IMR-90 (cell line): ENCODE data around the gene SLC7A6OS. TPM values are rescaled to one million over a fixed set of nuclear protein-coding genes. Genes with fewer than 3 reads are reported as not detected.
A peak's percentile ranks its signal among the peaks of the same experiment; 100 is the strongest.

Experiments used
- ATAC-seq: fragments of 200-7000 bp; cut with Tn5 transposase; 2 replicates; pipeline ENCODE4 v1.9.1; 2020; ENCODE audit warnings: low read depth, mild to moderate bottlenecking, moderate library complexity
- BruUV-seq: library from RNA; stranded (reverse); fragments of 400-500 nt; replicated peaks from 2 replicates; lab custom pipeline; 2021; lab: Mats Ljungman, UMichigan
- CTCF ChIA-PET: fragments of 300-600 bp; formaldehyde crosslinking; extraction: SDS; loops from one replicate; lab custom pipeline; 2021; ENCODE audit warnings: antibody characterized with exemption; lab: Yijun Ruan, JAX
- POLR2A ChIA-PET: fragments of 300-600 bp; sonication (Branson Sonifier 250); formaldehyde crosslinking; loops from one replicate; lab custom pipeline; 2022; ENCODE audit warnings: antibody characterized with exemption; ENCODE audit not compliant: unreplicated experiment; lab: Charles Lee
- DNase-seq: peaks from one replicate; pipeline ENCODE4 v3.0.0; 2013
- H2AFZ ChIP-seq: replicated peaks from 2 replicates; pipeline ENCODE3; 2013; ENCODE audit warnings: low read length, mild to moderate bottlenecking; ENCODE audit not compliant: poor library complexity
- H2AK5ac ChIP-seq: 2 replicates; pipeline ENCODE4 v1.6.1; 2013; ENCODE audit warnings: low read depth, low read length, inconsistent platforms
- H2AK9ac ChIP-seq: replicated peaks from 2 replicates; pipeline ENCODE3; 2013; ENCODE audit warnings: mild to moderate bottlenecking, low read depth, low read length, moderate library complexity; ENCODE audit not compliant: poor library complexity
- H2BK120ac ChIP-seq: 2 replicates; pipeline ENCODE4 v1.6.1; 2013; ENCODE audit warnings: low read depth, low read length, inconsistent platforms
- H2BK15ac ChIP-seq: 3 replicates; pipeline ENCODE4 v1.6.1; 2013; ENCODE audit warnings: low read depth, low read length, inconsistent platforms
- H2BK20ac ChIP-seq: 2 replicates; pipeline ENCODE4 v1.6.1; 2013; ENCODE audit warnings: low read depth, mild to moderate bottlenecking, inconsistent platforms, low read length, moderate library complexity
- H2BK5ac ChIP-seq: 2 replicates; pipeline ENCODE4 v1.6.1; 2013; ENCODE audit warnings: mild to moderate bottlenecking, low read depth, low read length, inconsistent platforms; ENCODE audit not compliant: poor library complexity, severe bottlenecking
- H3K14ac ChIP-seq: replicated peaks from 2 replicates; pipeline ENCODE4 v1.6.1; 2013; ENCODE audit warnings: low read depth, low read length, inconsistent platforms
- H3K18ac ChIP-seq: 2 replicates; pipeline ENCODE4 v1.6.1; 2013; ENCODE audit warnings: low read depth, low read length, control low read depth
- H3K23ac ChIP-seq: 2 replicates; pipeline ENCODE4 v1.6.1; 2013; ENCODE audit warnings: low read depth, low read length, inconsistent platforms
- H3K27ac ChIP-seq: 2 replicates; pipeline ENCODE4 v1.5.1; 2013; ENCODE audit warnings: mild to moderate bottlenecking, control low read depth, low read length; ENCODE audit not compliant: insufficient read depth
- H3K27me3 ChIP-seq: 2 replicates; pipeline ENCODE4 v1.6.1; 2013; ENCODE audit warnings: low read length; ENCODE audit not compliant: control insufficient read depth, insufficient read depth
- H3K36me3 ChIP-seq: 2 replicates; pipeline ENCODE4 v1.6.1; 2013; ENCODE audit warnings: low read length, mixed read lengths; ENCODE audit not compliant: control insufficient read depth, insufficient read depth
- H3K4ac ChIP-seq: 2 replicates; pipeline ENCODE4 v1.6.1; 2013; ENCODE audit warnings: low read depth, low read length, inconsistent platforms
- H3K4me1 ChIP-seq: 2 replicates; pipeline ENCODE4 v1.6.1; 2013; ENCODE audit warnings: low read length, mixed read lengths; ENCODE audit not compliant: control insufficient read depth, insufficient read depth
- H3K4me2 ChIP-seq: 2 replicates; pipeline ENCODE4 v1.6.1; 2013; ENCODE audit warnings: low read depth, mild to moderate bottlenecking, control low read depth, low read length, moderate library complexity
- H3K4me3 ChIP-seq: 2 replicates; pipeline ENCODE4 v1.5.1; 2013; ENCODE audit warnings: low read depth, mild to moderate bottlenecking, control low read depth, low read length, moderate library complexity; ENCODE audit not compliant: insufficient read depth
- H3K56ac ChIP-seq: 2 replicates; pipeline ENCODE4 v1.6.1; 2013; ENCODE audit warnings: low read length, inconsistent platforms; ENCODE audit not compliant: insufficient read depth; ENCODE audit errors: extremely low read depth
- H3K79me1 ChIP-seq, 2 experiments: 2 replicates each; pipeline ENCODE4 v1.6.1; 2013; ENCODE audit warnings: low read length in 2 of 2, inconsistent platforms in 1 of 2, low read depth in 1 of 2
- H3K9ac ChIP-seq: 2 replicates; pipeline ENCODE4 v1.6.1; 2013; ENCODE audit warnings: low read depth, low read length, control low read depth
- H3K9me1 ChIP-seq: 2 replicates; pipeline ENCODE4 v1.6.1; 2013; ENCODE audit warnings: low read length, inconsistent platforms; ENCODE audit not compliant: insufficient read depth
- H3K9me3 ChIP-seq: 2 replicates; pipeline ENCODE4 v1.6.1; 2013; ENCODE audit warnings: low read length; ENCODE audit not compliant: control insufficient read depth, insufficient read depth
- H4K20me1 ChIP-seq: 2 replicates; pipeline ENCODE4 v1.6.1; 2013; ENCODE audit warnings: low read length, inconsistent platforms; ENCODE audit not compliant: insufficient read depth
- H4K5ac ChIP-seq: 2 replicates; pipeline ENCODE4 v1.6.1; 2013; ENCODE audit warnings: mild to moderate bottlenecking, low read depth, low read length, control low read depth
- H4K8ac ChIP-seq, 2 experiments: 2 replicates each; pipeline ENCODE4 v1.6.1; 2013; ENCODE audit warnings: low read depth in 2 of 2, low read length in 2 of 2, control low read depth in 1 of 2, inconsistent platforms in 1 of 2
- H4K91ac ChIP-seq: 2 replicates; pipeline ENCODE4 v1.6.1; 2013; ENCODE audit warnings: low read depth, low read length, inconsistent platforms; ENCODE audit not compliant: insufficient read depth
- BHLHE40 ChIP-seq: fragments of 150-350 bp; IDR thresholded peaks from 2 replicates; pipeline ENCODE4 v1.6.1; 2016; ENCODE audit warnings: mild to moderate bottlenecking, low read depth, low read length
- CEBPB ChIP-seq: IDR thresholded peaks from 2 replicates; pipeline ENCODE4 v1.6.1; 2012; ENCODE audit warnings: low read depth, low read length, improper control_type of control experiment
- FOS ChIP-seq: fragments of 150-350 bp; IDR thresholded peaks from 2 replicates; pipeline ENCODE4 v1.6.1; 2016; ENCODE audit warnings: low read depth, low read length
- MAFK ChIP-seq: IDR thresholded peaks from 2 replicates; pipeline ENCODE4 v1.6.1; 2012; ENCODE audit warnings: low read depth, low read length, improper control_type of control experiment
- MAZ ChIP-seq: IDR thresholded peaks from 2 replicates; pipeline ENCODE4 v1.6.1; 2012; ENCODE audit warnings: low read depth, mild to moderate bottlenecking, low read length, improper control_type of control experiment, moderate library complexity, borderline replicate concordance
- MXI1 ChIP-seq: IDR thresholded peaks from 2 replicates; pipeline ENCODE4 v1.6.1; 2012; ENCODE audit warnings: low read depth, mild to moderate bottlenecking, low read length, moderate library complexity, borderline replicate concordance
- NFE2L2 ChIP-seq: fragments of 150-350 bp; IDR thresholded peaks from 2 replicates; pipeline ENCODE4 v1.6.1; 2016; ENCODE audit warnings: low read depth, mild to moderate bottlenecking, low read length
- POLR2A ChIP-seq: IDR thresholded peaks from 2 replicates; pipeline ENCODE4 v1.6.1; 2012; ENCODE audit warnings: mild to moderate bottlenecking, low read depth, low read length
- RAD21 ChIP-seq: IDR thresholded peaks from 2 replicates; pipeline ENCODE4 v1.6.1; 2012; ENCODE audit warnings: low read length, improper control_type of control experiment
- RCOR1 ChIP-seq: IDR thresholded peaks from 2 replicates; pipeline ENCODE4 v1.6.1; 2012; ENCODE audit warnings: mild to moderate bottlenecking, low read length, improper control_type of control experiment; ENCODE audit not compliant: insufficient replicate concordance
- RFX5 ChIP-seq: IDR thresholded peaks from 2 replicates; pipeline ENCODE4 v1.8.0; 2012; ENCODE audit warnings: low read depth, mild to moderate bottlenecking, low read length, moderate library complexity
- SMC3 ChIP-seq: fragments of 150-350 bp; IDR thresholded peaks from 2 replicates; pipeline ENCODE4 v1.6.1; 2016; ENCODE audit warnings: low read depth, mild to moderate bottlenecking, antibody characterized with exemption, low read length, moderate library complexity
- WGBS, 2 experiments: methylation state at CpG; one replicate each; pipeline versions ENCODE4 v1.1.5 to v1.1.7; 2013; ENCODE audit warnings: missing lambda C conversion rate in 2 of 2; ENCODE audit not compliant: insufficient read length in 1 of 2; ENCODE audit errors: extremely low coverage in 2 of 2; 5-methylcytosine and 5-hydroxymethylcytosine counted together
- dilution Hi-C: fragments of 300-500 bp; cut with HindIII; formaldehyde crosslinking; loops from one replicate; pipeline ENCODE4 v1.14.3; 2018; ENCODE audit warnings: low sequenced_read_pairs; ENCODE audit not compliant: unreplicated experiment
- in situ Hi-C: fragments of 300-500 bp; cut with MboI; formaldehyde crosslinking; loops from 3 replicates; pipeline ENCODE4 v1.14.3; 2019; ENCODE audit warnings: low sequenced_read_pairs, inconsistent platforms, mixed read lengths
- intact Hi-C: fragments of 100-400 bp; cut with micrococcal nuclease; formaldehyde crosslinking; loops from 2 replicates; pipeline ENCODE4 v1.10.0; 2022
- polyA plus RNA-seq, 3 experiments: library from polyadenylated mRNA; depleted of rRNA; stranded (reverse); fragments of >200 nt; gene quantifications; 2 replicates each; pipeline ENCODE4 v1.2.3, GENCODE V29; 2012; ENCODE audit warnings: low replicate concordance in 1 of 3
- total RNA-seq: library from RNA; depleted of rRNA; stranded (reverse); fragments of >200 nt; gene quantifications from 2 replicates; pipeline ENCODE4 v1.2.3, GENCODE V29; 2012
- TF ChIP-seq, protein P1 (sequence below): fragments of 150-350 bp; IDR thresholded peaks from 2 replicates; pipeline ENCODE4 v1.6.1; 2016; ENCODE audit warnings: low read depth, mild to moderate bottlenecking, low read length, moderate library complexity, borderline replicate concordance
- TF ChIP-seq, protein P2 (sequence below): fragments of 150-350 bp; IDR thresholded peaks from 2 replicates; pipeline ENCODE4 v1.6.1; 2017; ENCODE audit warnings: mild to moderate bottlenecking, antibody characterized with exemption, low read length, low read depth

SLC7A6OS gene
- total and polyA plus RNA-seq, 2 of the 4 experiments (the other 2 are of a cell fraction): 6.8 to 8.4 TPM

DNA sequence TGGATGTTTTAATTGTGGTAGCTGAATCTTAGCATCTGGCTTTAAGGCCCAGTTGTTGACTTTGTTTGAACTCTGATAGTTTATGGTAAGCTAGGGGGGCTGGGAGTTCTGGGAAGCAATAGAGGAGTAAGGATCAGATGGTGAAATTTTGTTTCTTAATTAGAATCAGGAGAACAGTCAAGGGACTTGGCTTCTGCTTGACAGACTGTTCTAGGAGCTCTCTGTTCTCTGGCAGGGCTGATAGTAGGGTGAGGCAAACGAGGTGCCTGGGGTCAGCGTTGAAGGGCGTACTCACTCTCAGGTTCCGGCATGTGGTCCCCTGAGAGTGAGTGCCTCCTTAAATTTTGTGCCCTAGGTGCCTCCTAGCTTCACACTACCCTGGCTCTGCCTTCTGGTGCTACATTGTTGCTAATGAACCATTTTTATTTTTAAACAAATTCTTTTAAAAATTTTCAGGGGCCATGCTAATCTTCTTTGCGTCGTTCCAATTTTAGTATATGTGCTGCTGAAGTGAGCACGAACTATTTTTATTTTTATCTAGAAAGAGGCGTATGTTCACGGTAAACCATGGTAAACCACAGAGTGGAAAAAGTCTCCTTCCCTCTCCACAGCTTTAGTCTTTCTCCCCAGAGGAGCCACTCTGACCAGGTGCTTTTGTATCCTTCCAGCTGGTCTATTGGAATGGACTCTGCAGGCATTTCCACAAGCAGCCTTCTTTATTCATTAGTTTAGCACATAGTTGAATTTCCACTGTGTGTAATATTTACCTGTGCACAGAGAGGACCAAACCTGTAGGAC lies 26.7 kb downstream of the SLC7A6OS start (continued):
- no peak for TF ChIP-seq MAZ

DNA sequence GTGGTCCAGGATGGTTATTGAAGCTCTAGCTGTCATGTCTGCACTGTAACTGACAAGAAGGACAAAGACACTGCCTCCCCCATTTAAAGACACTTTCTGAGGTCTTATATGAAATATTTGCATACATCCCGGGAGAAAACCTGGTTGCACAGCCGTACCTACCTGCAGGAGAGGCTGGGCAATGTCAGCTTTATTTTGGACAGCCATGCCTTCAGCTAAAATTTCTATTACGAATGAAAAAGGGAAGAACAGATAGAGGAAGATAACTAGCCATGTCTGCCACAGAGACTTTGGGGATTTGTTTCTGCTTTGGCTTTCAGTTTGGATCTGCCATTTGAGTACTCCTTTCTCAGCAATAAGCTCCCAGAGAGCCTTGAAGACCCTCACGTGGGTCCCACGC lies 27.4 kb downstream of the SLC7A6OS start:
- CTCF ChIA-PET: interaction anchor here (0.9 kb wide), 1 partner anchor 9 kb away, joined by 3 read pairs; no protein-coding TSS in a partner anchor
- BruUV-seq: no TSS peak
- in situ Hi-C loops: no loop called here

More for the DNA sequence above, 27.4 kb downstream of the SLC7A6OS start:
- no peak overlapping the region for H3K4me2 ChIP-seq
- WGBS, 2 experiments: no CpG with 5 or more reads among the region's 5 CpGs
- peaks cover 71% of the 10 kb centered on the region for H4K20me1 ChIP-seq
- peaks cover 28% of the 10 kb centered on the region for H3K9me1 ChIP-seq
- dilution Hi-C loops: no loop called here
- no peak overlapping the region for H2BK5ac ChIP-seq
- H3K79me1 ChIP-seq: peaks cover 16 to 87% of the 10 kb centered on the region in 2 experiments
- no peak overlapping the region for H4K91ac ChIP-seq
- no peak overlapping the region for H2AK9ac ChIP-seq
- peaks cover 23% of the 10 kb centered on the region for H3K36me3 ChIP-seq
- H2BK120ac ChIP-seq: no peak overlapping the region
- no peaks in the 10 kb centered on the region for H3K9me3 ChIP-seq
- H4K5ac ChIP-seq: no peak overlapping the region
- H3K4ac ChIP-seq: no peak overlapping the region
- ATAC-seq: no peak
- H3K4me1 ChIP-seq: peaks cover 10% of the 10 kb centered on the region
- intact Hi-C loops: no loop called here
- no peak overlapping the region for H3K18ac ChIP-seq
- no peak overlapping the region for H2BK15ac ChIP-seq
- H3K14ac ChIP-seq: no peak overlapping the region
- no peaks in the 10 kb centered on the region for H3K27me3 ChIP-seq
- TF ChIP-seq RCOR1: no peak
- TF ChIP-seq, protein P1, sequence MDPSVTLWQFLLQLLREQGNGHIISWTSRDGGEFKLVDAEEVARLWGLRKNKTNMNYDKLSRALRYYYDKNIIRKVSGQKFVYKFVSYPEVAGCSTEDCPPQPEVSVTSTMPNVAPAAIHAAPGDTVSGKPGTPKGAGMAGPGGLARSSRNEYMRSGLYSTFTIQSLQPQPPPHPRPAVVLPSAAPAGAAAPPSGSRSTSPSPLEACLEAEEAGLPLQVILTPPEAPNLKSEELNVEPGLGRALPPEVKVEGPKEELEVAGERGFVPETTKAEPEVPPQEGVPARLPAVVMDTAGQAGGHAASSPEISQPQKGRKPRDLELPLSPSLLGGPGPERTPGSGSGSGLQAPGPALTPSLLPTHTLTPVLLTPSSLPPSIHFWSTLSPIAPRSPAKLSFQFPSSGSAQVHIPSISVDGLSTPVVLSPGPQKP: no peak
- TF ChIP-seq, protein P2, sequence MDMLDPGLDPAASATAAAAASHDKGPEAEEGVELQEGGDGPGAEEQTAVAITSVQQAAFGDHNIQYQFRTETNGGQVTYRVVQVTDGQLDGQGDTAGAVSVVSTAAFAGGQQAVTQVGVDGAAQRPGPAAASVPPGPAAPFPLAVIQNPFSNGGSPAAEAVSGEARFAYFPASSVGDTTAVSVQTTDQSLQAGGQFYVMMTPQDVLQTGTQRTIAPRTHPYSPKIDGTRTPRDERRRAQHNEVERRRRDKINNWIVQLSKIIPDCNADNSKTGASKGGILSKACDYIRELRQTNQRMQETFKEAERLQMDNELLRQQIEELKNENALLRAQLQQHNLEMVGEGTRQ: no peak
- no peak for TF ChIP-seq POLR2A
- no peak for TF ChIP-seq NFE2L2
- no peak for TF ChIP-seq MXI1
- no peak for TF ChIP-seq FOS
- TF ChIP-seq RAD21: no peak
- TF ChIP-seq RFX5: no peak
- no peak for TF ChIP-seq CEBPB
- TF ChIP-seq SMC3: no peak
- no peak for TF ChIP-seq MAFK
- no peak for TF ChIP-seq BHLHE40
- peak overlapping the region; percentile 23; the same call in 1 of the 2 replicates for H3K27ac ChIP-seq
- no peak overlapping the region for H3K9ac ChIP-seq
- no peak overlapping the region for H3K23ac ChIP-seq
- H2AFZ ChIP-seq: no peak overlapping the region
- H4K8ac ChIP-seq: no peak overlapping the region
- no peak for DNase-seq
- no peak overlapping the region for H2BK20ac ChIP-seq
- no peak overlapping the region for H2AK5ac ChIP-seq
- POLR2A ChIA-PET: no interaction called here
- no peak overlapping the region for H3K56ac ChIP-seq
- H3K4me3 ChIP-seq: no peak overlapping the region
